ENCODE measurements around the gene SRSF1.
"Not testable (repeated sequence)": the region's sequence is repeated elsewhere in the genome, so short reads cannot be mapped to it uniquely, and the experiment has no call there.

SRSF1 gene

DNA sequence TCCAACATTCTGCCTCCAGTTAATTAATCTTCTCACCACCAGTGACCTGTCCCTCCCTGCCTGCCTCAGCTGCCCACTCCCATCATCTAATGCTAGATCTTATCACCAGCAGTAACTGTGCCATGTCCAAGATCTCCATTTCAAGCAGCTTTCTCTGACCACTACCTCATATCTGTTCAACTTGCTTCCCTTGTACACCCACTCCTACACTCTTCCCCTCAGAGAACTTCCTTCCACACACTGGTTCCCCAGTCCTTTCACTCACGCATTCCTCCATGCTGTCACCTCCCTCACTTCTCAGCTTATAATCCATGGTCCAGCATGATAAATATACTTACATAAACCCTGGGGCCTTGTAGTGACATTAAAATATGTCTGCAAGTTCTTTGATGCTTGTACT, 44.4 kb upstream of the SRSF1 start:
- H3K4me3 ChIP-seq (replicated peaks; ENCODE audit: low read depth, low read length) = no peak overlapping the region
- H3K36me3 ChIP-seq (ENCODE audit: control insufficient read depth, insufficient read depth, low read length) = no peaks in the 10 kb centered on the region
- TF ChIP-seq, protein P1, sequence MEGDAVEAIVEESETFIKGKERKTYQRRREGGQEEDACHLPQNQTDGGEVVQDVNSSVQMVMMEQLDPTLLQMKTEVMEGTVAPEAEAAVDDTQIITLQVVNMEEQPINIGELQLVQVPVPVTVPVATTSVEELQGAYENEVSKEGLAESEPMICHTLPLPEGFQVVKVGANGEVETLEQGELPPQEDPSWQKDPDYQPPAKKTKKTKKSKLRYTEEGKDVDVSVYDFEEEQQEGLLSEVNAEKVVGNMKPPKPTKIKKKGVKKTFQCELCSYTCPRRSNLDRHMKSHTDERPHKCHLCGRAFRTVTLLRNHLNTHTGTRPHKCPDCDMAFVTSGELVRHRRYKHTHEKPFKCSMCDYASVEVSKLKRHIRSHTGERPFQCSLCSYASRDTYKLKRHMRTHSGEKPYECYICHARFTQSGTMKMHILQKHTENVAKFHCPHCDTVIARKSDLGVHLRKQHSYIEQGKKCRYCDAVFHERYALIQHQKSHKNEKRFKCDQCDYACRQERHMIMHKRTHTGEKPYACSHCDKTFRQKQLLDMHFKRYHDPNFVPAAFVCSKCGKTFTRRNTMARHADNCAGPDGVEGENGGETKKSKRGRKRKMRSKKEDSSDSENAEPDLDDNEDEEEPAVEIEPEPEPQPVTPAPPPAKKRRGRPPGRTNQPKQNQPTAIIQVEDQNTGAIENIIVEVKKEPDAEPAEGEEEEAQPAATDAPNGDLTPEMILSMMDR (IDR thresholded peaks at IDR 0.05; ENCODE audit: insufficient read depth, low read length, poor library complexity, severe bottlenecking) = no peak
- no peak for DNase-seq (ENCODE audit: extremely low read depth, insufficient read length)
- H3K27me3 ChIP-seq (replicated peaks; ENCODE audit: control insufficient read depth, insufficient read depth, low read length) = no peaks in the 10 kb centered on the region; the same call in 1 of the 2 replicates

DNA sequence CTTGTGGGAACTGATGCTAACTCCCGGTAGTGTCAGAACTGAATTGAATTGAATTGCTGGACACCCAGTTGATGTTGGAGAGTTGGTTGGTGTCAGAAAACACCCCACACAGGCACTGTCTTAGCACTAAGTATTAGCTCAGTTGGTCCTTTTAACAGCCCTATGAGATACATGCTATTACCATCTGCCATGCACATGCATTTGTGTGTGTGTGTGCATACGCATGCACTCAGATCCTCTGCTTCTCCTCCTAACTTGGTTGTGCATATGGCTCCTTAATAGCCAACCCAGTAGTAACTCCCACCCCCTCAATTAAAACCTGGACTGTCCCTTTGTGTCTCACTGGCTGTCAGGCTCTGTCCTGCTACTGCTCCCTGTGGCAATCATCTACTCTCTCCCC, 43.9 kb upstream of the SRSF1 start:
- Histone ChIP-seq H3K27me3 (replicated peaks; ENCODE audit: control insufficient read depth, insufficient read depth, low read length) (no peaks in the 10 kb centered on the region; the same call in 1 of the 2 replicates), H3K4me3 (replicated peaks; ENCODE audit: low read depth, low read length) (no peak overlapping the region), H3K36me3 (ENCODE audit: control insufficient read depth, insufficient read depth, low read length) (no peaks in the 10 kb centered on the region)
- TF ChIP-seq, protein P1 (IDR thresholded peaks at IDR 0.05; ENCODE audit: insufficient read depth, low read length, poor library complexity, severe bottlenecking) = no peak
- DNase-seq (ENCODE audit: extremely low read depth, insufficient read length) = no peak

DNA sequence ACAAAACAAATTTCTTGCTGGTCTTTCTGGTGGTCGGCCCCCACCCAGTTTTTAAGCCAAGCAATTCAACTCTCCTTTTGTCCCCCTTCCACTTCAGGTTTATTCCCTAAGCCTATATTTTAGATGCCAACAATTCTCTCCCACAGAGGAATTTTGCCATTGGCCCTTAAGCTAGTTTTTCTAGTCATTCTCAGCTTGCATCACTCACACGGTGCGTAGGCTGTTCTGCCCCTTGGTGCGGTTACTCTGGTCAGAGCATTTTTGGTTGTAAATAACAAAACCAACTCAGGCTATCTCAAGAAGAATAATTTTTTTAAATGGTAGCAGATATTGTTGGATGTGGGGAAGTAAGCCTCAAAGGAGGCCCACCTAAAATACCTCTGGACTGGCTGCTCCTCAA, 42.5 kb upstream of the SRSF1 start:
- Histone ChIP-seq H3K4me3 (replicated peaks; ENCODE audit: low read depth, low read length) (no peak overlapping the region), H3K36me3 (ENCODE audit: control insufficient read depth, insufficient read depth, low read length) (no peaks in the 10 kb centered on the region), H3K27me3 (replicated peaks; ENCODE audit: control insufficient read depth, insufficient read depth, low read length) (no peaks in the 10 kb centered on the region; the same call in 1 of the 2 replicates)
- TF ChIP-seq, protein P1 (IDR thresholded peaks at IDR 0.05; ENCODE audit: insufficient read depth, low read length, poor library complexity, severe bottlenecking) = no peak
- no peak for DNase-seq (ENCODE audit: extremely low read depth, insufficient read length)

DNA sequence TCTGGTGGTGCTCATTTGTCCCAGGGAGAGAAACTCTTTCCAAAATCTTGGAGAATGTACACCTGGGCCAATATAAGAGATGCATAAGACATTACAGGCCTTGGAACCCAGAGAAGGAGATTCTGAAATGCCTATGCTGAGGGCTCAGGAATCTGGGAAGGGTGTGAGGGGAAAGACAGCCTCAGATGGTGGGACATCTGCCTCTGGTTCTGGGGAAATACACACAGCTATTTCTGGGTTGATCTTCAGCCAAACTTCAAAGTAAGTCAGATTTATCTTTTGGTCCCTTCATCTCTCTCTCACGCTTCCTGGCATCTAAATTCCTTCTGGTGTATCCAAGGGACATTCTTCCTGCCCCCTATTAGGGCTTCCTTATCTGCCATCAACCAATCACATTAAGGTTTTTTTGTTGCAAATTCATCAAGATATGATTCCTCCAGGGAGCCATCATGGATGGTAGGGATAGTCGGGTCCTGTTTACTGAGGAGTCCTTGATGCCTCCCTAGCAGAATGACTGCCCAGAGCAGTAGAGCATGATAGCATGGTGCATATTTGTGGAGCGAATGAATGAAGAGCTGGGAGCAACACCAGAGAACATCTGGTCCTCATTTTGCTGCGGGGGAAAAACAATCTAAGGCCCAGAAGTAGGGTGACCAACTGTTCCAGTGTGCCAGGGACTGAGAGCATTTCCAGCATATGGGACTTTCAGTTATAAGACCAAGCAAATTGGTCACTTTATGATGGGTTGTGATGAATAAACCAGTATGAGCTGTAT, 40.5 kb upstream of the SRSF1 start:
- Histone ChIP-seq H3K36me3 (ENCODE audit: control insufficient read depth, insufficient read depth, low read length) (no peaks in the 10 kb centered on the region), H3K4me3 (replicated peaks; ENCODE audit: low read depth, low read length) (no peak overlapping the region), H3K27me3 (replicated peaks; ENCODE audit: control insufficient read depth, insufficient read depth, low read length) (no peaks in the 10 kb centered on the region; the same call in 1 of the 2 replicates)
- TF ChIP-seq, protein P1 (IDR thresholded peaks at IDR 0.05; ENCODE audit: insufficient read depth, low read length, poor library complexity, severe bottlenecking) = no peak
- DNase-seq (ENCODE audit: extremely low read depth, insufficient read length) = no peak

DNA sequence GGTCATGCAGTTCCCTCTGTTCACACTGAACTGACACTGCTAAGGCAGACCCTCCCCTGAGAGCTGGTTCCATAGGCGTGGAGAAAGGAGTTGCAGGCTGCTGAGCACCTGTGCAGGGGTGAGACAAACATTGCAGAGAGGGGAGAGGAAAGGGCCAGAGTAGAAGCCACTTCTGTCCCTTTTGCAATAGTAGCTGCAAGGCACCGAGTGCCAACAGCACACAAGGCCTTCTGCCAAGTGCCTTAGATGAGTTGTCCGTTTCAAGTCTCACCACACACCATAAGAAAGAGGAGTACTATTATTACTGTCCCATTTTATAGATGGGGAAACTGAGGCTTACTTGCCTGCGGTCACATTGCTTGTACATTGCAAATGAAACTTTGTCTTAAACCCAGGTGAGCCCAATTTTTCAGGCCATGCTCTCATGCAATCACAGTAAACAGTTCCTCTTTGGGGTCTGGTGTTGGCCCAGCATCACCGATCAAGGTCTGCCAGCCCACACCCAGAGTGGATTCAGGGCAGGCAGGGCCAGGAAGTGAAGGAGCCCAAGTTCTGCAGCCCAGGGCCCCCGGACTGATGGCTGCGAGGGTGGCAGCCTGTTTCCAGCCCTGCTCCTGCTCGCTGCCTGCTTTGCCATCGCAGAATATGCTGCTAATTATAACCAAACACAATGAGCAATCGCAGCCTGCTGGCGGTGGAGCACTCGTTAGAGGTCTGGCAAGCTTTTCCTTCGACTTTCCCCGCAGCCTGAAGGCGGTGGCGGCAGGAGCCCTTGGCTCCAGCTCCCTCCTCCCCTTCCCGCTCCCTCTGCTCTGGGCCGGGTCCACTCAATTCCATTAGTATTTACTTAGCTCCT, 39.4 kb upstream of the SRSF1 start:
- TF ChIP-seq, protein P1 (IDR thresholded peaks at IDR 0.05; ENCODE audit: insufficient read depth, low read length, poor library complexity, severe bottlenecking) = no peak
- no peaks in the 10 kb centered on the region for H3K36me3 ChIP-seq (ENCODE audit: control insufficient read depth, insufficient read depth, low read length)
- H3K27me3 ChIP-seq (replicated peaks; ENCODE audit: control insufficient read depth, insufficient read depth, low read length) = no peaks in the 10 kb centered on the region; the same call in 1 of the 2 replicates
- no peak for DNase-seq (ENCODE audit: extremely low read depth, insufficient read length)
- no peak overlapping the region for H3K4me3 ChIP-seq (replicated peaks; ENCODE audit: low read depth, low read length)

DNA sequence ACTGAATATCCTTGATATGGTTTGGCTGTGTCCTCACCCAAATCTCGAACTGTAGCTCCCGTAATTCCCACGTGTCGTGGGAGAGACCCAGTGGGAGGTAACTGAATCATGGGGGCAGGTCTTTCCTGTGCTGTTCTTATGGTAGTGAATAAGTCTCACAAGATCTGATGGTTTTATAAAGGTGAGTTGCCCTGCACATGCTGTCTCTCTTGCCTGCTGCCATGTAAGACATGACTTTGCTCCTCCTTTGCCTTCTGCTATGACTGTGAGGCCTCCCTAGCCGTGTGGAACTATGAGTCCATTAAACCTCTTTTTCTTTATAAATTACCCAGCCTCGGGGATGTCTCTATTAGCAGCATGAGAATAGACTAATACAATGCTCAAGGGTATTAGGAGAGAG, 37.2 kb upstream of the SRSF1 start:
- not testable (repeated sequence) for DNase-seq (ENCODE audit: extremely low read depth, insufficient read length); H3K36me3 ChIP-seq (ENCODE audit: control insufficient read depth, insufficient read depth, low read length); H3K4me3 ChIP-seq (replicated peaks; ENCODE audit: low read depth, low read length); H3K27me3 ChIP-seq (replicated peaks; ENCODE audit: control insufficient read depth, insufficient read depth, low read length)
